HG03139 (cell line): ENCODE measurements around the gene SLC39A5.
A peak's percentile ranks its signal among the peaks of the same experiment; 100 is the strongest.

Experiments used
- ATAC-seq: cut with Tn5 transposase; IDR thresholded peaks from one replicate; pipeline ENCODE4 v1.9.1; 2021; ENCODE audit not compliant: unreplicated experiment

The SLC39A5 gene

DNA sequence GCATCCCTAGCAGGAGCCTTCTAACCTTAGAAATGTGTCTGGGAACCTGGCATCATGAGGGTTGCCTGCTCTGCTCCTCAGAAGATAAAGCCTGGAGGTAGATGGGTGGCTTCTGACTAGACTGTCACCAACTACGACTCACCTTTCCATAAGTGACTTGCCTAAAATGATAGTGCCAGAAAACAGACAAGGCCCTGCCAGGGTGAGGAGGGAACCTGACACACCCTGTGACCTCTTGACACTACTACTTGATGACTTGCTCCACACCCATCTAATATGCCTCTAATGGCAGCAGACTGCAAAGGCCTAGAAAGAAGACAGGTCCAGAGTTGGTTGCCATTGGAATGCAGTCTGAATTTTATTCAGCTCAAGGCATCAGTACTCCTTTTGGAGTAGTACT lies 17.5 kb upstream of the SLC39A5 start:
- ATAC-seq = no peak

DNA sequence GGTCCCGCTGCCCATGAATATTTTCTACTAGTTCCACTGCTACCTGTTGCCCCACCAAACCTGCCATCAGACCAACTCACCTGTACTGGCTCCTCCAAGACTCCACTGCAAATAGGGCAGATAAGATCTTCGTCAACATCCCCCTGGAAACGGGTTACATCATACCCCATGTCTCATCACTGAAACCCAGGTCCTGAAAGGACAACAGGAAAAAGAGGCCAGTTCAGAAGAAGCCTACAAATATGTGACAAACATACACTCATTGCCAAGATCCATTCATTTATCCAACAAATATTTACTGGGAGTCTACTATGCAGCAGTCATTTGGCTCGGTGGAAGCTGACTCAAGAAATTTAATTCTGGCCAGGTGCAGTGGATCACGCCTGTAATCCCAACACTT lies 16.0 kb upstream of the SLC39A5 start:
- no peak for ATAC-seq

DNA sequence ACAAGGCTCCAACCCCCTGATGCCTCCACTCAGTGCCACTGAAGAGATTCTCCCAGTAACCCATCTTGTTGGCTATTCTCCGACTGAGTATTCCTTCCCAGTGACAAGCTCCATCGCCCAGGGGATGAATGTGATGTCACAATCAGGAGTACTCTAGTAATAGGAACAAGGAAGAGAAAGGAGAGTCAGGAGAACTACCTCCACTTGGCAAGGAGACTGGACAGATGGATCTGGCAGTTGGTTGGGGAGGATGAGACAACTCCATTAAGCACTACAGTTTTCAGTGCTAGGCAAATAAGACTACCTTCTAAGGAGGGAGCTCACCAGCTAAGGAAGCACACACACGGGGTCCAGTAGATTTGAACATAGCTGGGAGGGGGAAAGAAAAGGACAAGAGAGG lies 13.4 kb upstream of the SLC39A5 start:
- ATAC-seq = no peak

DNA sequence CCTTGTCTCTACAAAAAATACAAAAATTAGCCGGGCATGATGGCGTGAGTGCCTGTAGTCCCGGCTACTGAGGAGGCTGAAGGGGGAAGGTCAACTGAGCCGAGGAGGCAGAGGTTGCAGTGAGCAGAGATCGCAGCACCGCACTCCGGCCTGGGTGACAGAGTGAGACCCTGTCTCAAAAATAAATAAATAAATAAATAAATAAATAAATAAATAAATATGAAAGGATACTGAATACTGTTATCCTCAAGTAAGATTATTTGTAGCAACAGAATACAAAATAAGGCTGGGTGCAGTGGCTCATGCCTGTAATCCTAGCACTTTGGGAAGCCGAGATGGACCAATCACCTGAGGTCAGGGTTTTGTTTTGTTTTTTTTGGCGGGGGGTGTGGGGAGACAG lies 10.0 kb upstream of the SLC39A5 start:
- no peak for ATAC-seq

DNA sequence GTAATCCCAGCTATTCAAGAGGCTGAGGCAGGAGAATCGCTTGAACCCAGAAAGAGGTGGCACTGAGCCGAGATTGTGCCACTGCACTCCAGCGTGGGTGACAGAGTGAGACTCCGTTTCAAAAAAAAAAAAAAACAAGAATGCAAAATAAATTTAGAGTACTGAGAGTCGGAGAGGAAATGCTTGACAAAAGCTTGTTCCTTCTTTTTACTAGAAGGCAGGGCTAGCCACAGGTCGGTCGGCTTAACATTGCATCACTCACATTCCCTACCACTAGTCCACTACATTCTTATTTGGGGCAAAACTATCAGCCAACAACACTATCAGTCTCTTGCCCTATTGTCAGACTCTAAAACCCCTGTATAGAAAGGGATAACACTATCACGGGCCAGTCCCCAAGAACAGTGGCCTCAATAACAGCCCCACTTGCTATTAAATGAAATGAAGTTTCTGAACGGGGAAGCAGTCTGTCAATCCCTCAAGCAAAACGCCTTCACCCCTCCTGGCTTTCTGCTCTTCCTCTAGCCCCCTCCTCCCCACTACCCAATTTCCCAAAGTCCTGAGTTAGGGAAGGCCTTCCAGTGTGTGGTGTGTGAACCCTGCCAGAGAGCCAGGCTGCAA lies 9.1 kb upstream of the SLC39A5 start:
- ATAC-seq = no peak

DNA sequence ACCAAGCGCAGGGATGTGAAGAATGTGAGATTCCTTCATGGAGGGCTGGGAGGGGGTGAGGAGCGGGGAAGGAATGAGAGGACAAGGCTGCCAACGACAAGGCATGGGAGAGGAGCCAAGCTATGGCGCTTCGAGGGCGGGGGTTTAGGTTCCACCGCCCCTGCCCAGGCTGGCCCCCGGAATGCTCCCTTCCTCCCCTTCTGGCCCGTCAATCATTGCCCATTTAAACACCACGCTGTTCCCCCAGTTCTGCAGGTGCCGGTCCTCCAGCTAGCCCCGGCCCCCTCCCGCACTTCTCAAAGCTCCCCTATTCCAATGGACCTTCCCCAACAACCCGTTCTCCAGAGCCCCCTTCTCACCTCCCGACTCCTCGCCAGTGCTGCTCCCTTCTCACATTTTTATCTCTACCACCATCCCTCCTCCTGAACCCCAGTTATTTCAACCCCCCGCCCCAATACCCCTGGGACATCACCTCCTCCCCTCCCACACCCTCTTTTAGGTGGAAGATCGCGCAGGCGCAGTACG lies 8.6 kb upstream of the SLC39A5 start:
- peak; percentile 12 for ATAC-seq

DNA sequence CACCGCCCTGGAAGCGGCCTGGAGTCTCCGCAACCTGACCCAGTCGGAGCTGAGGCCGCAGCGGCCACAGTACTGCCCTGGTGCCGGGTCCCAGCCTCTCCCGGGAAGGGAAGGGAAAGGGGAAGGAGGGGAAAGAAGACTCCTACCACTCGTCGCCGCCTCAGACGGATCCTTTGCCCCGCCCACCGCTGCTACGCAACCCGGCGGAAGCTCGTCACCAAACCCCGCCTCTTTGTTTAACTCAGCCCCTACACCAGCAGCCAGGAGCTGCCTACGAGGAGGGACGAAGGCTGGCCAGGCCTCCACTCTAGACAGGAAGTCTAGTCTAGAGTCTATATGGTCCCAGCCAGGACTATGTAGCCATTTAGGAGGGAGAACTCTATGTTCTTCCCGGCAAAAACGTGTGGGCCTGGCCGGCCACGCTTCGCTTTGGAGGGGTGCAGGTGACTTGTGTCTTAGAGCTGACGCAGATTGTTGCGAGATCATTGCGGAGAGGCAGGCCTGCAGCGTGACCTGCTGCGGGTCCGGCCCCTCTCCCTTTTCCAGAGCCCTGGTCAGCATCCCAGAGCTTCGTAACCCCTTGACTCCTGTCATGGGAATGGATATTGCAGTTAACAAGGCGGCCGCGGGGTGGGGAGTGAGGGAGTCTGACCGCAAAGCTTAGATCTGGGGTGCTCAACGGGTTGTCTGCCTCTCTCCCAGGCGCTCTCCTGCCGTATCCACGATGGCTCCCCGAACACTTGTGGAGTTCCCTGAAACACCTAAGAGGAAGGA lies 7.9 kb upstream of the SLC39A5 start, which contains the start of gene RNF41:
Gene RNF41 (minus strand): TSS at position 166 of the 774 bp plus-strand sequence. CDS start 7,875 bp downstream, outside the sequence.
- peak; percentile 69 for ATAC-seq

DNA sequence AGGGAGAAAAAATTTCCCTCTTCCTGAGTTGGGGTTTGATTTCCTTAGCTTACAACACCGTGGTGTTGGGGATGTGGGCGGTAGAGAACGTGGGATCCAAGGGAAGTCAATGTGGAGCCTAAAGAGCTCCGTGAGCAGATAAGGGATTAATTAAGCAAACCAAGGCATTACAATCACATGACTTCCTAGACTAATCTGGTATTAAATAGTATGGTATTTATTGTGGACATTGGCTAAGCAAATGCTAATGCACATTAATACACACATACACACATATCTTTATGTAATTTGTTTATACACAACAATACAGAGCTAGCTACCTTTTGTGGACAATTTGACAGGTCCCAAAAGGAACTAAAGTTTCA lies 7.3 kb upstream of the SLC39A5 start:
- ATAC-seq = no peak

DNA sequence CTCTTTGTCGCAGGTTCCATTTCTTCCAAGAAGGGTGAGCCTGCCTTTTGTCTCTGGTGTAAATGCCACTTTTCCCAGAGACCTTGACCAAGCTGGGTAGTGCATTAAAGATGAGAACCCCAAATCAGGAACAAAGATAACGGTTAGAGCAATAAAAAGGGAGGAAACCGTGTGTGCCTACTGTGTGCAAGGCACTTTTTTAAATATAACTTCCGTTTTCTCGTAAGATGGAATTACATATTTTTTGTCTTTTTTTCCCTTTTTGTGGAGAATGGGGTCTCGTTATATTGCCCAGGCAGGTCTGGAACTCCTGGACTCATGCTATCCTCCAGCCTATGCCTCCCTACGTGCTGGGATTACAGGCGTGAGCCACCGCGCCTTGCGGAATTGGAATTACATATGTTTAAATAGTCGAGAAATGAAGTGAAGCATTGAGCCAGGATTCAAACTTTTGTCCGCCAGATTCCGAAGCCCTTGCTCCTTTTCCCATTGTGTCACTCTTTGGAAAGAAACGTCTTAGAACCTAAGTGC lies 6.2 kb upstream of the SLC39A5 start:
- no peak for ATAC-seq

DNA sequence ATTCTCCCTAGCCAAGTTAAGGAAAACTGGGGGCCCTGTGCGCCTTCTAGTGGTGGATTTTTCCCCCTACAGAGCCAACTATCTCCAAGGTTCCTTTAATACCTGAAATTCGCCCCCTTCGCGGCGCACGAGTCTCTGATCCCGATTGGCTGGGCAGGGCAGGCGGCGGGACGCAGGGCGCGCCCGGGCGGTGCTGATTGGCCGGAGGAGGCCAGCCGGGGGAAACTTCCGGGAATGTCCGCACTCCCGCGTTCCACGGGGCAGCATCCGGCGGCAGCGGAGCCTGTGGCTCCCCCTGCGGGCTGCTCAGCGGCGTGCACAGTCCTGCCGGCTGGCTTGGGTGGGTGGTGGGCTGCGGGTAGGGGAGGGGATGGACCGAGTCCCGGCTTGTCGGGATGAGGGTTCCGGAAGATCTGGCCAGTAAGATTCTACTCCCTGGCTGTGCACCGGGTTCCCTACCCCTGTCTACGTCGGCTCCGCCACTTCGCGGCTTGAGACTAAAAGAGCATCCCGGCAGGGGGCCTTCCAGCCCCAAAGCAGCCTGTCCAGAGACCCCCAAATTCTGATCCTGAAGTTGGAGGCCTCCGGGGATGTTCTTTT lies 5.6 kb upstream of the SLC39A5 start, which contains the start of gene NABP2:
Gene NABP2 (plus strand): TSS at position 241 of the 600 bp plus-strand sequence. CDS start 515 bp downstream, outside the sequence.
- peak; percentile 62 for ATAC-seq

DNA sequence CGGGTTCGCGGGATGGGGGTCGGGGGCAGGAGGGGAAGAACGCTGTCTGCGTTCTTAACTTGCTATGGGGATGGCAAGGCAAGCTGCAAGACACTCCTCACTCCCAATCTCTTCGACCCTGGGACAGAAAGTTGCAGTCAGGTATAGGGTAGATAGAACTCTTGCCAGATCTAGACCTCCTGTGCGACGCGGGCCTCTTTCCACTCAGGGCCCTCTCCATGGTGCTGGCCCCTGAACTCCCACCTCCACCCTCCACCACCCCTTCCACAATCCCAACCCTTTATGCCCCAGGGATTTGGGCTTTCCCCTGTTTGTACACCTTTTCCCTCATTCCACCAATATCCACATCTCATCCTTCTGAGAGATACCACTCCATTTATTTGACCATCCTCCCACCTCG lies 4.9 kb upstream of the SLC39A5 start:
- no peak for ATAC-seq

DNA sequence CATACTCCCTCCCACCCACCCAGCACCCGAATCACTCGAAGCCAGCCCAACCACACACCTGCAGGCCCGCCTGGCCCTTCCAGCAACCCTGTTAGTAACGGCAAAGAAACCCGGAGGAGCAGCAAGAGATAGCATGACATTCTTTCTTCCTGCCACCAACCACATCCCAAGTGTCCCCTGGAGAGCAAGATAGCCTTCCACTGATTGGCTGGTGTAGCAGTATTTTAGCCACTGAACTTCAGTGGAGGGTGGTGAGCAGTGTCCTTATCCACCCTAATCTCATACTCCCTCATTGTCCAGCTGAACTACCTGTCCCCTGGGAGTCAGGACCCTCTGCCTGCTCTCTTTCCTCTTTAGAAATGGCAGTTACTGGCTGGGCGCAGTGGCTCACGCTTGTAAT lies 769 bp upstream of the SLC39A5 start:
- ATAC-seq = no peak

DNA sequence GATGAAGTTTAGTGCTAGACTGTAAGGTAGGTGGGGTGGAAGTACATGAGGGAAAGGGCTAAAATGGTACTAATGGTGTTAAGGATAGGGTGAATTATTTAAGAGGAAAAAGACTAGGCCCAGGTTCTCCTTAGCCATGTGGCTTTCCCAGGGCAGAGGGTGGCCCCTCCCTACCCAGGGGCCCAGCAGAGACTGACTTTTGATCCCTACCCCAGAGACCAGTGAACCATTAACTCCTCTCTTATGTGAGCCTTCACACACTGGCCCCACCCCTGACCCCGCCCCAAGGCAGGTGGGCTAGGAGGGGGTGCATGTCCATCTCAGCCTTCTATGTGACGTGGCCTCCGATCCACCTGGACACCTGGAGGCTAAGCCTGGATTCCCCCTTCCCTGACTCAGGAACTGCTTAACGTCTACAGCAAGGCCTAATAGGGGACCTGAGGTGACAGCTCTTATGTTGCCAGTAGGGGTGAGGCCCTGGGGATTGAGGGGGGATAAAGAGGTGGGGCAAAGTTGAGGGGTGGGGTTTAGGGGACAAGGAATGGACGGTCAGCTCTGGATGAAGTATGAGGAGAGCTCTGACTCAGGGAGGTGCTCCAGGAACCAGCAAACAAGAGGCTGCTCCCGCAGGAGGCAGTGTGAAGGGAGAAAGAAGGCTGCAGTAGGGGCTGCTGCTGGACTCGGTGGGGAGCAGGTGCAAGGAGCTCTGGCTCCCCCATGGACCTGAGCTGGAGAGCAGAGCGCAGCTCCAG lies 757 bp downstream of the SLC39A5 start:
- no peak for ATAC-seq

DNA sequence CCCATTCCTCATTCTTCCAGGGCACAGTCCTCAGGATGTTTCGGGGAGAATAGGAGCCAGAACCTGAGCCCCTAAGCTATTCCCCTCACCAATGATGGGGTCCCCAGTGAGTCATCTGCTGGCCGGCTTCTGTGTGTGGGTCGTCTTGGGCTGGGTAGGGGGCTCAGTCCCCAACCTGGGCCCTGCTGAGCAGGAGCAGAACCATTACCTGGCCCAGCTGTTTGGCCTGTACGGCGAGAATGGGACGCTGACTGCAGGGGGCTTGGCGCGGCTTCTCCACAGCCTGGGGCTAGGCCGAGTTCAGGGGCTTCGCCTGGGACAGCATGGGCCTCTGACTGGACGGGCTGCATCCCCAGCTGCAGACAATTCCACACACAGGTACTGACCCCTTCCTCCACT lies 1.3 kb downstream of the SLC39A5 start:
- no peak for ATAC-seq

DNA sequence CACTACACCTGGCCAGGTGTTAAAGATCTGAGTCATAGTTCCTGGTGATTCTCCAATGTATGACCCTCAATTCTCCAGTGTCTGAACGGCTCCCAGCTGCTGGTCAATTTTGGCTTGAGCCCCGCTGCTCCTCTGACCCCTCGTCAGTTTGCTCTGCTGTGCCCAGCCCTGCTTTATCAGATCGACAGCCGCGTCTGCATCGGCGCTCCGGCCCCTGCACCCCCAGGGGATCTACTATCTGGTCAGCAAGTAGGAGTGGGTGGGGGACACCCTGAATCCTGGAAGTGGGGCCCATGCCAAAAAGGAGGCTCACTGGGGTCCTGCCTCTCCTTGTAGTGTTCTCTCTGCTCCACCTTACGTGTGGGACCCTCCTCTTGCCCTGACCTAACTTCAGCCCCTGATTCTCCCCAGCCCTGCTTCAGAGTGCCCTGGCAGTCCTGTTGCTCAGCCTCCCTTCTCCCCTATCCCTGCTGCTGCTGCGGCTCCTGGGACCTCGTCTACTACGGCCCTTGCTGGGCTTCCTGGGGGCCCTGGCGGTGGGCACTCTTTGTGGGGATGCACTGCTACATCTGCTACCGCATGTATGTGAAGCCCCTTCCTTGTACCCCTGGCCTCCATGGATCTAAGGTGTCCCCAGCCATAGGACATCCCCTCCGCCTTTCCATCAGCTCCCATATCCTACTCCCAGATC lies 5.0 kb downstream of the SLC39A5 start:
- ATAC-seq = no peak

DNA sequence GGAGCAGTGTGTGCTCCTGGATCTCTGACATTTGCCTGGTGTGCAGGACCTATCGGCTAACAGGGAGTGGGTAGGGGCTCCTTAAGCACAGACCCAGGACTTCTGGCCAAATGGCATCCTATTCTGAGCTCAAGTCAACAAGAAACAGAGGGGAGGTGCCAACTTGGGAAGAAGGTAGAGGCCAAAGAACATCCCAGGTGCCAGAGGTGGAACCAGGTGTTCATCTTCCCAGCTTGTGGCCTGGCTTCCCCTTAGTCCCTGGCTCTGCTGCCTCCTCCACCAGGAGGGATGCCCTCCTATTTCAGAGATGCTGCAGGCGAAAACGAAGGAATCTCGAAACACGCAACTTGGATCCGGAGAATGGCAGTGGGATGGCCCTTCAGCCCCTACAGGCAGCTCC lies 6.2 kb downstream of the SLC39A5 start:
- ATAC-seq = no peak

DNA sequence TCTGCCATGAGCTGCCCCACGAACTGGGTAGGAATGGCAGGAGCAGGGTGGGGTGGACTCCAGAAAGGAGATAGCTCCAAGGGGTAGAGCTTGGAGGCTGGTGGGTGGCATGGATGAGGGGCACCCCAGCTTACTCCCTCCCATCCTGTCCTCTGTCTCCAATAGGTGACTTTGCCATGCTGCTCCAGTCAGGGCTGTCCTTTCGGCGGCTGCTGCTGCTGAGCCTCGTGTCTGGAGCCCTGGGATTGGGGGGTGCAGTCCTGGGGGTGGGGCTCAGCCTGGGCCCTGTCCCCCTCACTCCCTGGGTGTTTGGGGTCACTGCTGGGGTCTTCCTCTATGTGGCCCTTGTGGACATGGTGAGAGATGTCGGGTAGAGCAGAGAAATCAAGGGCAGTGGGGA lies 7.1 kb downstream of the SLC39A5 start:
- ATAC-seq = no peak

DNA sequence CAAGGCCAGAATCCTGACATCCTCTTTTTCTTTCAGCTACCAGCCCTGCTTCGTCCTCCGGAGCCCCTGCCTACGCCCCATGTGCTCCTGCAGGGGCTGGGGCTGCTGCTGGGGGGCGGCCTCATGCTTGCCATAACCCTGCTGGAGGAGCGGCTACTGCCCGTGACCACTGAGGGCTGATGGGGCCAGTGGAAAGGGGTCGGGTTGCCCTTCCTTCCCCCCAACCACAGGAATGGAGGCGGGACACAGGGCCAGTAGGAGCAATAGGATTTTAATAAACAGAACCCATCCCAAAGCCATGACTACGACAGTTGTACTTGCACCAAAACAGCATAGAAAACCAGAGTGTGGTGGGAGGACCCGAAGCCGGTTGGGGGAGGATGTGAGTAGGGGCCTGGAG lies 7.7 kb downstream of the SLC39A5 start:
- ATAC-seq = no peak

DNA sequence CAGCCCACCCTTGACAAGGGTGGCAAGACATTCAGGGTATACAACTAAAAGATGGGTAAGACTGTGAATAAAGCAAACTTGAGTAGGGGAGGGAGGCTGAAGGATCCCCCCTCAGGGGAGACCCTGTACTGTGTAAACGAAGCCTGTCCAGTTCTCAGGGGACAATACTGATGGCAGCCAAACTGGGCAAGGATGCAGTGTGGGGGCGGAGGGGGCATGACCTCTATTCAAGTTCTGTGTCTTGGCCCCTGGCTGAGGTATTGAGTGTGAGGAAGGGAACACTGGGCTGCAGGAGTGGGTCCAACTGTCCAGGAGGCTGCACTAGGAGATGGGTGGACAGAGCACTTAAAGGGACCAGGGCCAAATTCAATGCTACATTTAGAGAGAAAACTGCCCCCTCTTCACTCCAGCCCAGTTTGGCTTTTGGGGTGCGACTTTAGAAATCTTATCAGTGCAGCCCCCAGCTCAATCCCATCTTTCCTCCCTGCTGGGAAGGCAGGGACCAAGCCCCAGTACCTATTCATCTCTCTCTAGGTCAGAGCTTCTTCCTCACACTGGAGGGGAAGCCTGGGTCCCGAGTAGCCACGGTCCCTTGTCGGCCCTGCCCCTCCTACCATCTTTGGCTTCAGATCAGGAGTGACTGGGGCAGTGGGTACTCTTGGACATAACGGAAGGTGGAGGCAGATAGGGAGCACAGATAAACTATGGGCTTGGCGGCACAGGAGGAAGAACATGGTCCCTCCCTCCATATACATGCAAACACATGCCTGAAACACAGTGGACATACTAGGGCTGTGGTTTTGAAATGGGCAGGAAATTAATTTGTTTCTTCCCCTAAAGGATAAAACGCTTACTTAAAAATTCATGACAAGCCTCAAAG lies 11.8 kb downstream of the SLC39A5 start:
- no peak for ATAC-seq
